ENCODE results near the gene TNFRSF12A. TPM values are rescaled to one million over a fixed set of nuclear protein-coding genes. Genes with fewer than 3 reads are reported as not detected.
A peak's percentile ranks its signal among the peaks of the same experiment; 100 is the strongest.

The TNFRSF12A gene
- total RNA-seq, 1 experiment from 2014 or later = 156 TPM

DNA sequence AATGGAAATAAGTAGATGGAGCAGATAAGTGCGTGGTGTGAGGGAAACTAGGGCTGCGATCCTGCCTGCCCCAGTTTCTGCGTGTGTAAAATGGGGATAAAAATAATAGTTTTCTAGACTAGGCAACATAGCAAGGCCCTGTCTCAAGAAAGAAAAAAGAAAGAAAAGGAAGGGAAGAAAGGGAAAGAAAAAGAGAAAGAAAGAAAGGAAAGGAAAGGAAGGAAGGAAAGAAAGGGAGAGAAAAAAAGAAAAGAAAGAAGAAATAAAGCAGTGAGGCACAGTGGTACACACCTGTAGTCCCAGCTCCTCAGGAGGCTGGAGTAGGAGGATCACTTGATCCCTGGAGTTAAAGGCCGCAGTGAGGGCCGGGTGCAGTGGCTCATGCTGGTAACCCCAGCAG is 37.8 kb upstream of the TNFRSF12A start:
- in situ Hi-C loops (cut with HindIII; ENCODE audit: low pct_unique_long_range_greater_than_20kb, low sequenced_read_pairs) (no loop called here), intact Hi-C loops (cut with micrococcal nuclease; ENCODE audit: unreplicated experiment) (no loop called here)
- no peak overlapping the region for H3K4me3 ChIP-seq (ENCODE audit: low read depth in 2 of 2, low read length in 2 of 2)
- no TSS peak for BruUV-seq (replicated peaks)
- H3K27ac ChIP-seq (ENCODE audit: low read length) = peak overlapping the region; percentile 96
- POLR2A ChIA-PET = interaction anchor here (0.6 kb wide), 1 partner anchor 73 kb away, joined by 3 read pairs; no protein-coding TSS in a partner anchor
- H3K9me3 ChIP-seq (ENCODE audit: control insufficient read depth, insufficient read depth, low read depth, low read length) = no peaks in the 10 kb centered on the region
- H3K27me3 ChIP-seq (ENCODE audit: control insufficient read depth, insufficient read depth, low read length) = no peaks in the 10 kb centered on the region
- TF ChIP-seq, protein P1, sequence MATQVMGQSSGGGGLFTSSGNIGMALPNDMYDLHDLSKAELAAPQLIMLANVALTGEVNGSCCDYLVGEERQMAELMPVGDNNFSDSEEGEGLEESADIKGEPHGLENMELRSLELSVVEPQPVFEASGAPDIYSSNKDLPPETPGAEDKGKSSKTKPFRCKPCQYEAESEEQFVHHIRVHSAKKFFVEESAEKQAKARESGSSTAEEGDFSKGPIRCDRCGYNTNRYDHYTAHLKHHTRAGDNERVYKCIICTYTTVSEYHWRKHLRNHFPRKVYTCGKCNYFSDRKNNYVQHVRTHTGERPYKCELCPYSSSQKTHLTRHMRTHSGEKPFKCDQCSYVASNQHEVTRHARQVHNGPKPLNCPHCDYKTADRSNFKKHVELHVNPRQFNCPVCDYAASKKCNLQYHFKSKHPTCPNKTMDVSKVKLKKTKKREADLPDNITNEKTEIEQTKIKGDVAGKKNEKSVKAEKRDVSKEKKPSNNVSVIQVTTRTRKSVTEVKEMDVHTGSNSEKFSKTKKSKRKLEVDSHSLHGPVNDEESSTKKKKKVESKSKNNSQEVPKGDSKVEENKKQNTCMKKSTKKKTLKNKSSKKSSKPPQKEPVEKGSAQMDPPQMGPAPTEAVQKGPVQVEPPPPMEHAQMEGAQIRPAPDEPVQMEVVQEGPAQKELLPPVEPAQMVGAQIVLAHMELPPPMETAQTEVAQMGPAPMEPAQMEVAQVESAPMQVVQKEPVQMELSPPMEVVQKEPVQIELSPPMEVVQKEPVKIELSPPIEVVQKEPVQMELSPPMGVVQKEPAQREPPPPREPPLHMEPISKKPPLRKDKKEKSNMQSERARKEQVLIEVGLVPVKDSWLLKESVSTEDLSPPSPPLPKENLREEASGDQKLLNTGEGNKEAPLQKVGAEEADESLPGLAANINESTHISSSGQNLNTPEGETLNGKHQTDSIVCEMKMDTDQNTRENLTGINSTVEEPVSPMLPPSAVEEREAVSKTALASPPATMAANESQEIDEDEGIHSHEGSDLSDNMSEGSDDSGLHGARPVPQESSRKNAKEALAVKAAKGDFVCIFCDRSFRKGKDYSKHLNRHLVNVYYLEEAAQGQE (IDR thresholded peaks at IDR 0.05; ENCODE audit: insufficient read depth in 1 of 2, low read depth in 2 of 2, low read length in 1 of 2) = no peak
- TF ChIP-seq, protein P2, sequence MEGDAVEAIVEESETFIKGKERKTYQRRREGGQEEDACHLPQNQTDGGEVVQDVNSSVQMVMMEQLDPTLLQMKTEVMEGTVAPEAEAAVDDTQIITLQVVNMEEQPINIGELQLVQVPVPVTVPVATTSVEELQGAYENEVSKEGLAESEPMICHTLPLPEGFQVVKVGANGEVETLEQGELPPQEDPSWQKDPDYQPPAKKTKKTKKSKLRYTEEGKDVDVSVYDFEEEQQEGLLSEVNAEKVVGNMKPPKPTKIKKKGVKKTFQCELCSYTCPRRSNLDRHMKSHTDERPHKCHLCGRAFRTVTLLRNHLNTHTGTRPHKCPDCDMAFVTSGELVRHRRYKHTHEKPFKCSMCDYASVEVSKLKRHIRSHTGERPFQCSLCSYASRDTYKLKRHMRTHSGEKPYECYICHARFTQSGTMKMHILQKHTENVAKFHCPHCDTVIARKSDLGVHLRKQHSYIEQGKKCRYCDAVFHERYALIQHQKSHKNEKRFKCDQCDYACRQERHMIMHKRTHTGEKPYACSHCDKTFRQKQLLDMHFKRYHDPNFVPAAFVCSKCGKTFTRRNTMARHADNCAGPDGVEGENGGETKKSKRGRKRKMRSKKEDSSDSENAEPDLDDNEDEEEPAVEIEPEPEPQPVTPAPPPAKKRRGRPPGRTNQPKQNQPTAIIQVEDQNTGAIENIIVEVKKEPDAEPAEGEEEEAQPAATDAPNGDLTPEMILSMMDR (IDR thresholded peaks at IDR 0.05) = no peak
- DNase-seq (ENCODE audit: low read depth, low spot score) = no peak
- peaks cover 30% of the 10 kb centered on the region for H3K4me1 ChIP-seq (ENCODE audit: control insufficient read depth, insufficient read depth, low read length)
- H3K36me3 ChIP-seq (ENCODE audit: control insufficient read depth, insufficient read depth, low read length) = peaks cover 2% of the 10 kb centered on the region; the same call in 1 of the 2 replicates
- ATAC-seq = no peak
- CTCF ChIA-PET = no interaction called here

DNA sequence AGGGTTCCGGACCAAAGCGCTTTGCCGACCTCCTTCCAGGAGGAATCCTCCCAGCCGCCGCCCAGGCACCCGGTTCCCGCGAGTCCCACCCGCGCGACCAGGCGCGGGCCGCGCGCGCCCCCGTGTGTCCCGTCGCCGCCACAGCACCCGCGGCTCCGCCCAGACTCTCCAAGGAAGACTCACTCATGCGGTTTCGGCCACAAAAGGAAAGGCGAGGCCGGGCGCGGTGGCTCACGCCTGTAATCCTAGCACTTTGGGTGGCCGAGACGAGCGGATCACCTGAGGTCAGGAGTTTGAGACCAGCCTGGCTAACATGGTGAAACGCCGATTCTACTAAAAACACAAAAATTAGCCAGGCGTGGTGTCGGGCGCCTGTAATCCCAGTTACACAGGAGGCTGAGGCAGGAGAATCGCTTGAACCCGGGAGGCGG is 36.4 kb upstream of the TNFRSF12A start:
- TF ChIP-seq, protein P2 (IDR thresholded peaks at IDR 0.05) = peak; percentile 99
- TF ChIP-seq SIN3A (IDR thresholded peaks at IDR 0.05; ENCODE audit: borderline replicate concordance, insufficient read depth, low read depth, low read length) (no peak), POLR2AphosphoS5 (IDR thresholded peaks at IDR 0.05; ENCODE audit: low read depth, low read length) (no peak)
- intact Hi-C loops (cut with micrococcal nuclease; ENCODE audit: unreplicated experiment) = no loop called here
- Histone ChIP-seq H3K9me3 (ENCODE audit: control insufficient read depth, insufficient read depth, low read depth, low read length) (no peaks in the 10 kb centered on the region), H3K27me3 (ENCODE audit: control insufficient read depth, insufficient read depth, low read length) (no peaks in the 10 kb centered on the region), H3K36me3 (ENCODE audit: control insufficient read depth, insufficient read depth, low read length) (peaks cover 2% of the 10 kb centered on the region; the same call in 1 of the 2 replicates), H3K4me3 (ENCODE audit: low read depth in 2 of 2, low read length in 2 of 2) (peak overlapping the region; percentile 13 to 48), H3K27ac (ENCODE audit: low read length) (peak overlapping the region; percentile 41), H3K4me1 (ENCODE audit: control insufficient read depth, insufficient read depth, low read length) (peaks cover 20% of the 10 kb centered on the region)
- POLR2A ChIA-PET = no interaction called here
- ATAC-seq (peak; percentile 75), DNase-seq (ENCODE audit: low read depth, low spot score) (no peak)
- BruUV-seq (replicated peaks) = no TSS peak
- in situ Hi-C loops (cut with HindIII; ENCODE audit: low pct_unique_long_range_greater_than_20kb, low sequenced_read_pairs) = no loop called here
- CTCF ChIA-PET = no interaction called here

DNA sequence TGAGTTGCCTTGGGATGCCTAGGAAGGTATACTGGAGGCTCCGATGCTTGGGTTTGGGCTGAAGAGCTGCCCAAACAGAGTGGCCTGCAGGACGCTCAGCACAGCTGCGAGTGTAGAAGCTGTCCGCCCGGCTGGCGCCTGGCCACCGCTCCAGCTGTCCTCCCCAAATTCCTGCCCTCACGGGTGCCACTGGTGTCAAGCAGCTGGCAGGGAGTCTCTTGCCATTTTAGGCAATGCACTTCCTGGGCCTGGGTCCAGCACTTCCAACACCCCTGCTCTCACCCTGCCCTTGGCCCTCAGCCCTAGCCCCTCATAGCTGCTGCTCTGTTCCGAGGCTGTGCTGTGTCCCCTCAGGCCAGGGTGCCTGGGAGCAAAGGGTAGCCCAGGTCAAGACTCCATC is 34.7 kb upstream of the TNFRSF12A start:
- no TSS peak for BruUV-seq (replicated peaks)
- no peak overlapping the region for H3K27ac ChIP-seq (ENCODE audit: low read length)
- CTCF ChIA-PET = no interaction called here
- POLR2A ChIA-PET = interaction anchor here (0.5 kb wide), 1 partner anchor 53 kb away, joined by 3 read pairs; no protein-coding TSS in a partner anchor
- H3K4me1 ChIP-seq (ENCODE audit: control insufficient read depth, insufficient read depth, low read length) = peaks cover 20% of the 10 kb centered on the region
- H3K9me3 ChIP-seq (ENCODE audit: control insufficient read depth, insufficient read depth, low read depth, low read length) = no peaks in the 10 kb centered on the region
- H3K27me3 ChIP-seq (ENCODE audit: control insufficient read depth, insufficient read depth, low read length) = no peaks in the 10 kb centered on the region
- ATAC-seq (no peak), DNase-seq (ENCODE audit: low read depth, low spot score) (no peak)
- no peak overlapping the region for H3K4me3 ChIP-seq (ENCODE audit: low read depth in 2 of 2, low read length in 2 of 2)
- intact Hi-C loops (cut with micrococcal nuclease; ENCODE audit: unreplicated experiment) (no loop called here), in situ Hi-C loops (cut with HindIII; ENCODE audit: low pct_unique_long_range_greater_than_20kb, low sequenced_read_pairs) (no loop called here)
- H3K36me3 ChIP-seq (ENCODE audit: control insufficient read depth, insufficient read depth, low read length) = no peaks in the 10 kb centered on the region
- no peak for TF ChIP-seq SIN3A (IDR thresholded peaks at IDR 0.05; ENCODE audit: borderline replicate concordance, insufficient read depth, low read depth, low read length)
- no peak for TF ChIP-seq POLR2AphosphoS5 (IDR thresholded peaks at IDR 0.05; ENCODE audit: low read depth, low read length)
- TF ChIP-seq, protein P1 (IDR thresholded peaks at IDR 0.05; ENCODE audit: insufficient read depth in 1 of 2, low read depth in 2 of 2, low read length in 1 of 2) = no peak
- no peak for TF ChIP-seq TCF7L2 (IDR thresholded peaks at IDR 0.05; ENCODE audit: low read depth, low read length)
- TF ChIP-seq, protein P2 (IDR thresholded peaks at IDR 0.05) = no peak
